Nephron (organoid): ENCODE data around the gene HPN.
A peak's percentile ranks its signal among the peaks of the same experiment; 100 is the strongest.
"Not testable (repeated sequence)": the region's sequence is repeated elsewhere in the genome, so short reads cannot be mapped to it uniquely, and the experiment has no call there.

ENCODE experiments used
- H3K27ac Mint-ChIP-seq, 3 experiments: 2 replicates each; pipeline ENCODE4 v1.8.0; 2020; ENCODE audit warnings: mixed read lengths in 3 of 3, mild to moderate bottlenecking in 2 of 3, moderate library complexity in 1 of 3
- H3K27me3 Mint-ChIP-seq: 2 replicates; pipeline ENCODE4 v1.8.0; 2021; ENCODE audit warnings: low read depth, mild to moderate bottlenecking, moderate library complexity, mixed read lengths
- H3K36me3 Mint-ChIP-seq: 2 replicates; pipeline ENCODE4 v1.8.0; 2020; ENCODE audit warnings: low read depth, mixed read lengths
- H3K4me1 Mint-ChIP-seq: 2 replicates; pipeline ENCODE4 v1.8.0; 2020; ENCODE audit warnings: mixed read lengths
- H3K4me3 Mint-ChIP-seq, 3 experiments: 2 replicates each; pipeline ENCODE4 v1.8.0; 2020; ENCODE audit warnings: mild to moderate bottlenecking in 3 of 3, mixed read lengths in 3 of 3, moderate library complexity in 2 of 3
- H3K9me3 Mint-ChIP-seq: 2 replicates; pipeline ENCODE4 v1.8.0; 2020; ENCODE audit warnings: mixed read lengths
- TF ChIP-seq, protein P1 (sequence below), 3 experiments: fragments of 200-600 bp; sonication (generic); IDR thresholded peaks; one replicate each; pipeline ENCODE4 v1.5.0; 2021; ENCODE audit warnings: antibody characterized with exemption in 3 of 3; ENCODE audit not compliant: unreplicated experiment in 3 of 3

Gene HPN

DNA sequence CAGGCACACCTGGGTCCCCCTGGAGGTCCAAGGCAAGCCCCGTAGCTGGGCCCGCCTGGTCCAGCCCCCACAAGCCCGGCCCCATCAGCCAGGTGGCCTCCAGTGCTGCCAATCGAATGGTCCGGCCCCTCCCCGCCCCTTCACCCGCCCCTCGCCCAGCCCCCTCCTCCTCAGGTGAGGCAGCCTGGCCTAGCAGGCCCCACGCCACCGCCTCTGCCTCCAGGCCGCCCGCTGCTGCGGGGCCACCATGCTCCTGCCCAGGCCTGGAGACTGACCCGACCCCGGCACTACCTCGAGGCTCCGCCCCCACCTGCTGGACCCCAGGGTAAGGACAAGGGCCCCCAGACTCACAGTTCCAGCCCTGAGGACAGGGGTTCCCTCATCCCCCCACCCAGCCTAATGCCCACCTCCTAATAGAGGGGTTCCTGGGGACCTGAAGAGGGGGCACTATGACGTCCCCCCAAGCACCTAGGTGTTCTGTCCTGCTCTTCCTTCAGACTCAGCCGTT lies at the start of gene HPN:
HPN (plus strand) TSS at position 174 of the 508 bp plus-strand sequence. CDS start 786 bp downstream, outside the sequence.
- Mint-ChIP-seq H3K36me3 (no peaks in the 10 kb centered on the region), H3K4me3 (peak within 1 kb of the TSS; percentile 59 to 83 (median 79)), H3K27me3 (peaks cover 32% of the 10 kb centered on the region), H3K9me3 (no peaks in the 10 kb centered on the region), H3K27ac (peak within 1 kb of the TSS; percentile 76 to 96 (median 86)), H3K4me1 (peaks cover 13% of the 10 kb centered on the region)
- TF ChIP-seq, protein P1, sequence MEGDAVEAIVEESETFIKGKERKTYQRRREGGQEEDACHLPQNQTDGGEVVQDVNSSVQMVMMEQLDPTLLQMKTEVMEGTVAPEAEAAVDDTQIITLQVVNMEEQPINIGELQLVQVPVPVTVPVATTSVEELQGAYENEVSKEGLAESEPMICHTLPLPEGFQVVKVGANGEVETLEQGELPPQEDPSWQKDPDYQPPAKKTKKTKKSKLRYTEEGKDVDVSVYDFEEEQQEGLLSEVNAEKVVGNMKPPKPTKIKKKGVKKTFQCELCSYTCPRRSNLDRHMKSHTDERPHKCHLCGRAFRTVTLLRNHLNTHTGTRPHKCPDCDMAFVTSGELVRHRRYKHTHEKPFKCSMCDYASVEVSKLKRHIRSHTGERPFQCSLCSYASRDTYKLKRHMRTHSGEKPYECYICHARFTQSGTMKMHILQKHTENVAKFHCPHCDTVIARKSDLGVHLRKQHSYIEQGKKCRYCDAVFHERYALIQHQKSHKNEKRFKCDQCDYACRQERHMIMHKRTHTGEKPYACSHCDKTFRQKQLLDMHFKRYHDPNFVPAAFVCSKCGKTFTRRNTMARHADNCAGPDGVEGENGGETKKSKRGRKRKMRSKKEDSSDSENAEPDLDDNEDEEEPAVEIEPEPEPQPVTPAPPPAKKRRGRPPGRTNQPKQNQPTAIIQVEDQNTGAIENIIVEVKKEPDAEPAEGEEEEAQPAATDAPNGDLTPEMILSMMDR (IDR thresholded peaks at IDR 0.05; ENCODE audit: unreplicated experiment in 3 of 3) = no peak

DNA sequence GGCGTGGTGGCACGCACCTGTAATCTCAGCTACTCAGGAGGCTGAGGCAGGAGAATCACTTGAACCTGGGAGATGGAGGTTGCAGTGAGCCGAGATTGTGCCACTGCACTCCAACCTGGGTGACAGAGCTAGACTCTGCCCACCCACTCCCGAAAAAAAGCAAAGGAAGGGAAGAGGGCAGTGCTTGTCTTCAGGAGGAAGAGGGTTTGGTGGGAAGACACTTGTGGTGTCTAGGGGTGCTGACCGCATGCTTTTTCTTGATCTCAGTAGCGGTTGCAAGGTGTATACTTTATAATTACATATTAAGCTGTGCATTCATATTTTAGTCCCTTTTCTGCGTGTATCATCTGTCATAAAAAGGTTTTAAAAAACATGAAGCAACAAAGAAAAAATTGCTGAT lies 48.9 kb upstream of the HPN start:
- not testable (repeated sequence) for H3K36me3 Mint-ChIP-seq, H3K9me3 Mint-ChIP-seq, H3K27me3 Mint-ChIP-seq, H3K4me1 Mint-ChIP-seq, H3K27ac Mint-ChIP-seq, H3K4me3 Mint-ChIP-seq

GRCh38 chr19:34994286-34994642 lies 47.3 kb upstream of the HPN start:
- Mint-ChIP-seq H3K27me3 (no peaks in the 10 kb centered on the region), H3K36me3 (no peaks in the 10 kb centered on the region), H3K4me1 (peaks cover 17% of the 10 kb centered on the region), H3K27ac (no peak overlapping the region), H3K9me3 (peaks cover 3% of the 10 kb centered on the region), H3K4me3 (no peak overlapping the region)
- TF ChIP-seq, protein P1 (IDR thresholded peaks at IDR 0.05; ENCODE audit: unreplicated experiment in 3 of 3) = no peak

- Mint-ChIP-seq H3K27ac (no peak overlapping the region), H3K4me3 (no peak overlapping the region), H3K36me3 (no peaks in the 10 kb centered on the region), H3K9me3 (peaks cover 3% of the 10 kb centered on the region), H3K27me3 (no peaks in the 10 kb centered on the region), H3K4me1 (peaks cover 17% of the 10 kb centered on the region)
- TF ChIP-seq, protein P1 (IDR thresholded peaks at IDR 0.05; ENCODE audit: unreplicated experiment in 3 of 3) = no peak
Observed at GRCh38 chr19:34994643-34995541, 46.6 kb upstream of the HPN start.

DNA sequence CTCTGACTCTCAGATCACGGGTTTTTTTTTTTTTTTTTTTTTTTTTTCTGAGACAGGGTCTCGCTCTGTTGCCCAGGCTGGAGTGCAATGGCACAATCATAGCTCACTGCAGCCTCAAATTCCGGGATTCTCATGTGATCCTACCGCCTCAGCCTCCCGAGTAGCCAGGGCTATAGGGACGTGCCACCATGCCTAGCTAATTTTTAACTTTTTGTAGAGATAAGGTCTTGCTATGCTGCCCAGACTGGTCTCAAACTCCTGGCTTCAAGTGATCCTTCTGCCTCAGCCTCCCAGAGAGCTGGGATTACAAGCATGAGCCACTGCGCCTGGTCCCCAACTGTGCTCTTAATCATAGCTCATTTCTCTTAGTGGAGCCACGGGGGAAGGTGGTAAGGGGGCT lies 46.0 kb upstream of the HPN start:
- Mint-ChIP-seq H3K4me3 (no peak overlapping the region), H3K4me1 (peaks cover 17% of the 10 kb centered on the region), H3K9me3 (peaks cover 3% of the 10 kb centered on the region)

DNA sequence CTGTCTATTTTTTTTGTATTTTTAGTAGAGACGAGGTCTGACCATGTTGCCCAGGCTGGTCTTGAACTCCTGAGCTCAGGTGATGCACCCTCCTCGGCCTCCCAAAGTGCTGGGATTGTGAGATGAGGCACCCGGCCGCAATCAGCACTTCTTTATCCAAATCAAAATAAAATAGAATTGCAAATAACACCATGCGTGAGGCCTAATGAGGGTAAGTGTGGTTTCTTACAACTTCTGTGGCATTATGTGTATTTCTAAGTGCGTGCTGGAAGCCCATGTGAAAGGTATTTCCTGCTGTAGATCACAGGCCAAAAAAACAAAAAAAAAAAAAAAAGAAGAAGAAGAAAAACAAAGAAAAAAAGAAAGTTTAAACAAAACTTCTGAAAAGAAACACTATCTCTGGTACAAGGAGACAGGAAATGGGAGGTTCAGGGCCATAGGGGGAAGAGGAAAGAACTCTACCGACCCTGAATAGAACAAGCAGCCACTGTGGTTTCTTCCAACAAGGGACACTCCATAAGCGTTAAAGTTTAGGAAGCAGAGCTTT lies 44.4 kb upstream of the HPN start:
- no peaks in the 10 kb centered on the region for H3K36me3 Mint-ChIP-seq
- H3K27ac Mint-ChIP-seq = peak overlapping the region; percentile 97 to 99 (median 98)
- H3K27me3 Mint-ChIP-seq = no peaks in the 10 kb centered on the region
- TF ChIP-seq, protein P1 (IDR thresholded peaks at IDR 0.05; ENCODE audit: unreplicated experiment in 3 of 3) = no peak
- H3K4me1 Mint-ChIP-seq = peaks cover 29% of the 10 kb centered on the region
- peaks cover 3% of the 10 kb centered on the region for H3K9me3 Mint-ChIP-seq
- peak overlapping the region; percentile 71 to 83 (median 82) for H3K4me3 Mint-ChIP-seq

More for the DNA sequence above, 46.0 kb upstream of the HPN start:
- H3K27me3 Mint-ChIP-seq = no peaks in the 10 kb centered on the region
- no peaks in the 10 kb centered on the region for H3K36me3 Mint-ChIP-seq
- TF ChIP-seq, protein P1 (IDR thresholded peaks at IDR 0.05; ENCODE audit: unreplicated experiment in 3 of 3) = no peak
- H3K27ac Mint-ChIP-seq = no peak overlapping the region

GRCh38 chr19:34998224-34998623 lies 43.3 kb upstream of the HPN start:
- H3K9me3 Mint-ChIP-seq, H3K27me3 Mint-ChIP-seq, H3K36me3 Mint-ChIP-seq: not testable (repeated sequence)
- peak overlapping the region; percentile 94 to 96 (median 94) for H3K4me3 Mint-ChIP-seq
- H3K27ac Mint-ChIP-seq = peak overlapping the region; percentile 98 to 100 (median 99)
- H3K4me1 Mint-ChIP-seq = peaks cover 40% of the 10 kb centered on the region
